Ovary (tissue), 3 donors: ENCODE results near the gene POLD3.

Experiments
- EP300 ChIP-seq: sonication (generic); formaldehyde crosslinking; IDR thresholded peaks from one replicate; pipeline ENCODE4 v1.6.1; 2017; ENCODE audit warnings: antibody characterized with exemption
- POLR2A ChIP-seq: fragments of 450-650 bp; IDR thresholded peaks from one replicate; pipeline ENCODE4 v1.6.1; 2017; ENCODE audit warnings: antibody characterized with exemption, mild to moderate bottlenecking, moderate library complexity
- TF ChIP-seq, protein P1 (sequence below), 3 donors: fragments of 450-650 bp in 2 of 3; fragments of 200-600 bp in 1 of 3; IDR thresholded peaks; one replicate each; pipeline versions ENCODE4 v1.5.1 to v1.8.0; 2016 to 2022; ENCODE audit warnings: antibody characterized with exemption in 3 of 3, mild to moderate bottlenecking in 1 of 3
- donor health status: DM: no; HTN: no; CAD: no.

DNA sequence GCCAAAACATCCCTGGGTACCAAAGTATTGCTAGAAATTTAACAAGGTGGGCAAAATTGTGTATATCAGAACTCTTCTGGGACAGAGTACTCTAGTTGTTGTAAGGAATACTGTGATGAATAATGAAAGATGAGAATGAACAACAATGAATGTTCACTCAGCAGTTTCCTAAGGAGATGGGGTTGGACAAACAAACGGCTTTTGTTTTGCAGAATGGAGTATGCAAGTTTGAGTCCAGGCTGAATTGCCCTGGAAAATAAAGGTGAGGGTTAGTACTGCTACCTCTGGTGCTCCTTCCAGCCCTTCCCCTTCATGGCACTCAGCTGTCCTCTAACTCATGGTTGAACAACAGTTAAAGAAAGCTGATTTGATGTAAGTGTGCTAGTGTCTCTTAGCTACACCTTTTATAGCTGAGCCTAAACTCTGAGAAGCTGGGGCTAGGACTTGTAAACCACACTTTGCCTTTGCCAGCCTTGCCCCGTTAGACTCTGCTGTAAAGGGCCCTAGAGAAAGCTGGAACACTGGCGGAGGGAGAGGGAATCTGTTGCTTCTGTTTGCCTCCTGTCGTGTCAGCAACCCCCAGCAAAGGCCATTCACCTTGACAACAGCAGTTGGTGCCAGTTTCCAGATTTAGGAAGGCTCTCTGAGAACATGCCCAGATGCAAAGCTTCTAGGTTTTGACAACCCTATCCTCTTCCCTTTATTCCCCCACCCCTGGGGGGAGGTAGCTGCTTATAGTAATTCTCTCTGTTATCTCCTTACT lies 41.2 kb upstream of the POLD3 start:
- TF ChIP-seq POLR2A (no peak), EP300 (no peak)
- TF ChIP-seq, protein P1, sequence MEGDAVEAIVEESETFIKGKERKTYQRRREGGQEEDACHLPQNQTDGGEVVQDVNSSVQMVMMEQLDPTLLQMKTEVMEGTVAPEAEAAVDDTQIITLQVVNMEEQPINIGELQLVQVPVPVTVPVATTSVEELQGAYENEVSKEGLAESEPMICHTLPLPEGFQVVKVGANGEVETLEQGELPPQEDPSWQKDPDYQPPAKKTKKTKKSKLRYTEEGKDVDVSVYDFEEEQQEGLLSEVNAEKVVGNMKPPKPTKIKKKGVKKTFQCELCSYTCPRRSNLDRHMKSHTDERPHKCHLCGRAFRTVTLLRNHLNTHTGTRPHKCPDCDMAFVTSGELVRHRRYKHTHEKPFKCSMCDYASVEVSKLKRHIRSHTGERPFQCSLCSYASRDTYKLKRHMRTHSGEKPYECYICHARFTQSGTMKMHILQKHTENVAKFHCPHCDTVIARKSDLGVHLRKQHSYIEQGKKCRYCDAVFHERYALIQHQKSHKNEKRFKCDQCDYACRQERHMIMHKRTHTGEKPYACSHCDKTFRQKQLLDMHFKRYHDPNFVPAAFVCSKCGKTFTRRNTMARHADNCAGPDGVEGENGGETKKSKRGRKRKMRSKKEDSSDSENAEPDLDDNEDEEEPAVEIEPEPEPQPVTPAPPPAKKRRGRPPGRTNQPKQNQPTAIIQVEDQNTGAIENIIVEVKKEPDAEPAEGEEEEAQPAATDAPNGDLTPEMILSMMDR (IDR thresholded peaks at IDR 0.05) = no peak
